ENCODE measurements around the gene SCAF4.

SCAF4 gene

DNA sequence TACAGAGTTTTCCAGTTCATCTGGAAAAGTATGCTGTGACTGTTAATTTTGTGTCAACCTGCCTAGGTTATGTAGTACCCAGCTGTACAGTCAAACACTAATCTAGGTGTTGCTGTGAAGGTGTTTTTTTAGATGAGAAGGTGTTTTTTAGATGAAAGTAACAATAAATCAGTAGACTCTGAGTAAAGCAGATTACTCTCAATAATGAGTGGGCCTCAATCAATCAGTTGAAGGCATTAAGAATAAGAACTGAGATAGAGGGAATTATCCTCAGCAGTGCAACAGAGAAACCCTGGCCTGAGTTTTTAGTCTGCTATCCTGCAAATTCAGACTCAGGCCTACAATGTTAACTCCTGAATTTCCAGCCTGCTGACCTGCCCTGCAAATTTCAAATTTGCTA is 33.5 kb downstream of the SCAF4 start:
- Histone ChIP-seq H3K4me2 (ENCODE audit: low read depth, low read length, poor library complexity, severe bottlenecking) (no peak overlapping the region), H3K9me3 (ENCODE audit: insufficient read depth, low read length) (no peaks in the 10 kb centered on the region), H3K9ac (ENCODE audit: low read length) (no peak overlapping the region), H4K20me1 (ENCODE audit: low read depth, low read length) (peaks cover 13% of the 10 kb centered on the region), H3K9me2 (replicated peaks; ENCODE audit: insufficient read depth, low read length) (no peaks in the 10 kb centered on the region), H3F3A (ENCODE audit: insufficient read depth) (peaks cover 8% of the 10 kb centered on the region), H3K36me3 (ENCODE audit: low read length) (peaks cover 92% of the 10 kb centered on the region), H2AFZ (ENCODE audit: low read depth, low read length, severe bottlenecking) (no peak overlapping the region), H3K4me3 (ENCODE audit: insufficient read depth, low read length, poor library complexity, severe bottlenecking) (no peak overlapping the region), H3K79me2 (ENCODE audit: insufficient read depth, low read length) (peaks cover 41% of the 10 kb centered on the region; the same call in 1 of the 2 replicates), H3K27me3 (ENCODE audit: low read length) (no peaks in the 10 kb centered on the region), H3K27ac (ENCODE audit: low read depth, low read length) (no peak overlapping the region)
- no peak for TF ChIP-seq EZH2phosphoT487 (conservative IDR thresholded peaks at IDR 0.05; ENCODE audit: low read length)
- TF ChIP-seq, protein P1, sequence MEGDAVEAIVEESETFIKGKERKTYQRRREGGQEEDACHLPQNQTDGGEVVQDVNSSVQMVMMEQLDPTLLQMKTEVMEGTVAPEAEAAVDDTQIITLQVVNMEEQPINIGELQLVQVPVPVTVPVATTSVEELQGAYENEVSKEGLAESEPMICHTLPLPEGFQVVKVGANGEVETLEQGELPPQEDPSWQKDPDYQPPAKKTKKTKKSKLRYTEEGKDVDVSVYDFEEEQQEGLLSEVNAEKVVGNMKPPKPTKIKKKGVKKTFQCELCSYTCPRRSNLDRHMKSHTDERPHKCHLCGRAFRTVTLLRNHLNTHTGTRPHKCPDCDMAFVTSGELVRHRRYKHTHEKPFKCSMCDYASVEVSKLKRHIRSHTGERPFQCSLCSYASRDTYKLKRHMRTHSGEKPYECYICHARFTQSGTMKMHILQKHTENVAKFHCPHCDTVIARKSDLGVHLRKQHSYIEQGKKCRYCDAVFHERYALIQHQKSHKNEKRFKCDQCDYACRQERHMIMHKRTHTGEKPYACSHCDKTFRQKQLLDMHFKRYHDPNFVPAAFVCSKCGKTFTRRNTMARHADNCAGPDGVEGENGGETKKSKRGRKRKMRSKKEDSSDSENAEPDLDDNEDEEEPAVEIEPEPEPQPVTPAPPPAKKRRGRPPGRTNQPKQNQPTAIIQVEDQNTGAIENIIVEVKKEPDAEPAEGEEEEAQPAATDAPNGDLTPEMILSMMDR (IDR thresholded peaks at IDR 0.05; ENCODE audit: insufficient read depth, low read length, poor library complexity, severe bottlenecking): no peak

DNA sequence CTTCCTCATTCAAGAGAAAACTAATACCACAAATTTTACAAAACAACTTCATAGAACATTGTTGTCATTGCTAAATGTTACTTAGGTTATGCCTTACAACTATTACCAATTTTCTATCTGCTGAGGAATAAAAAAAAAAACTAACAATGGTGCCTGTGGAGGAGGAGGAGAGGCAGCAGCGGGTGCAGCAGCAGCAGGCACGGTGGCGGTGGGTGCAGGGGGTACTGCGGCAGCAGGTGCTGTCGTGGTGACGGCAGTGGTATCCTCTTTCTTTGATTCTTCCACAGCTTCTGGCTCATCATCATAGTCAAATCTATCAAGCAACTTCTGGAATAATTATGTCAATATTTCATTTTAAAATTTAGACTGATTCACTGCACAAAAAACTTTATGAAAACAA is 35.5 kb downstream of the SCAF4 start:
- no peak overlapping the region for H3K4me2 ChIP-seq (ENCODE audit: low read depth, low read length, poor library complexity, severe bottlenecking)
- no peaks in the 10 kb centered on the region for H3K9me3 ChIP-seq (ENCODE audit: insufficient read depth, low read length)
- H3K36me3 ChIP-seq (ENCODE audit: low read length): peaks cover 94% of the 10 kb centered on the region
- peaks cover 26% of the 10 kb centered on the region; the same call in 1 of the 2 replicates for H3K79me2 ChIP-seq (ENCODE audit: insufficient read depth, low read length)
- TF ChIP-seq EZH2phosphoT487 (conservative IDR thresholded peaks at IDR 0.05; ENCODE audit: low read length): no peak
- TF ChIP-seq, protein P1 (IDR thresholded peaks at IDR 0.05; ENCODE audit: insufficient read depth, low read length, poor library complexity, severe bottlenecking): no peak
- H3F3A ChIP-seq (ENCODE audit: insufficient read depth): peaks cover 8% of the 10 kb centered on the region
- no peak overlapping the region for H3K4me3 ChIP-seq (ENCODE audit: insufficient read depth, low read length, poor library complexity, severe bottlenecking)
- no peaks in the 10 kb centered on the region for H3K9me2 ChIP-seq (replicated peaks; ENCODE audit: insufficient read depth, low read length)
- H4K20me1 ChIP-seq (ENCODE audit: low read depth, low read length): peaks cover 6% of the 10 kb centered on the region; the same call in 1 of the 2 replicates
- no peaks in the 10 kb centered on the region for H3K27me3 ChIP-seq (ENCODE audit: low read length)
- H3K9ac ChIP-seq (ENCODE audit: low read length): no peak overlapping the region
- no peak overlapping the region for H2AFZ ChIP-seq (ENCODE audit: low read depth, low read length, severe bottlenecking)
- no peak overlapping the region for H3K27ac ChIP-seq (ENCODE audit: low read depth, low read length)

DNA sequence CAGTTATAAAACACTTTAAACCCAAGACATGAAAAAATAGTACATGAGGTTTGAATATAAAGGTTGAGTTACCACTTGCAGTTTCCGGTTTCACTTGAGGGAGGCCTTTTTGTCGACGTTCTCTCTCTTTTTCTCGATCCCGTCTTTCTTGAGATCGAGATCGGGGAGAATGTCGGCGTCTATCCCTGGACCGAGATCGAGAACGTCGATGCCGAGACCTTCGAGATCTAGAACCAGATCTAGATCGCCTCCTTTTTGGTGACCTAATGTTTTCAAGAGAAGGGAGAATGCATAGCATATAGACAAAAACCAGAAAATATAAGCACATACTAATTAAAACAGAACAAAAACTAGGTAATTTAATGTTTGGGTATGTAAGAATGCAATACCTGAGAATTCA is 38.7 kb downstream of the SCAF4 start:
- no peaks in the 10 kb centered on the region for H3K27me3 ChIP-seq (ENCODE audit: low read length)
- peaks cover 87% of the 10 kb centered on the region for H3K36me3 ChIP-seq (ENCODE audit: low read length)
- H3K9ac ChIP-seq (ENCODE audit: low read length): no peak overlapping the region
- no peaks in the 10 kb centered on the region for H4K20me1 ChIP-seq (ENCODE audit: low read depth, low read length)
- peaks cover 4% of the 10 kb centered on the region for H3F3A ChIP-seq (ENCODE audit: insufficient read depth)
- H2AFZ ChIP-seq (ENCODE audit: low read depth, low read length, severe bottlenecking): no peak overlapping the region
- peaks cover 13% of the 10 kb centered on the region; the same call in 1 of the 2 replicates for H3K79me2 ChIP-seq (ENCODE audit: insufficient read depth, low read length)
- H3K27ac ChIP-seq (ENCODE audit: low read depth, low read length): no peak overlapping the region
- no peak overlapping the region for H3K4me3 ChIP-seq (ENCODE audit: insufficient read depth, low read length, poor library complexity, severe bottlenecking)
- H3K9me2 ChIP-seq (replicated peaks; ENCODE audit: insufficient read depth, low read length): no peaks in the 10 kb centered on the region
- no peaks in the 10 kb centered on the region for H3K9me3 ChIP-seq (ENCODE audit: insufficient read depth, low read length)
- no peak overlapping the region for H3K4me2 ChIP-seq (ENCODE audit: low read depth, low read length, poor library complexity, severe bottlenecking)
- TF ChIP-seq, protein P1 (IDR thresholded peaks at IDR 0.05; ENCODE audit: insufficient read depth, low read length, poor library complexity, severe bottlenecking): no peak
- no peak for TF ChIP-seq EZH2phosphoT487 (conservative IDR thresholded peaks at IDR 0.05; ENCODE audit: low read length)

All from SU-DHL-6 (cell line).